Omental fat pad (tissue), 4 donors: ENCODE data around the gene NCAM1. TPM values are rescaled to one million over a fixed set of nuclear protein-coding genes. Genes with fewer than 3 reads are reported as not detected.

Source experiments
- ATAC-seq: fragments of 150-250 bp; one replicate; pipeline ENCODE4 v1.9.1; 2016; ENCODE audit warnings: mild to moderate bottlenecking, moderate library complexity; ENCODE audit not compliant: low FRiP score
- DNase-seq: peaks from one replicate; pipeline ENCODE4 v3.0.0-alpha.2; 2019; ENCODE audit warnings: low spot score
- CTCF ChIP-seq, 3 donors: fragments of 450-650 bp; IDR thresholded peaks; one replicate each; pipeline ENCODE4 v1.5.1; 2016 to 2017; ENCODE audit warnings: antibody characterized with exemption in 3 of 3, mild to moderate bottlenecking in 3 of 3, moderate library complexity in 2 of 3
- total RNA-seq, 4 donors: library from RNA; depleted of rRNA; stranded (reverse); fragments of >200 nt; gene quantifications; one replicate each; pipeline ENCODE4 v1.1.0, GENCODE V29; 2016

The NCAM1 gene
- total RNA-seq, 4 donors from 2014 or later = 3.8 to 10.9 (median 7.9) TPM

GRCh38 chr11:113181094-113181493 is 219.9 kb downstream of the NCAM1 start:
- TF ChIP-seq CTCF (IDR thresholded peaks at IDR 0.05) = no peak
- no peak for DNase-seq

GRCh38 chr11:113182288-113182687 is 221.1 kb downstream of the NCAM1 start:
- ATAC-seq = no peak
- TF ChIP-seq CTCF (IDR thresholded peaks at IDR 0.05) = no peak

More at GRCh38 chr11:113181094-113181493, 219.9 kb downstream of the NCAM1 start:
- no peak for ATAC-seq

GRCh38 chr11:113184498-113184897 is 223.3 kb downstream of the NCAM1 start:
- peak; percentile 78 for ATAC-seq
- no peak for DNase-seq
- no peak for TF ChIP-seq CTCF (IDR thresholded peaks at IDR 0.05)

More at GRCh38 chr11:113182288-113182687, 221.1 kb downstream of the NCAM1 start:
- DNase-seq = no peak

GRCh38 chr11:113188371-113188834 is 227.2 kb downstream of the NCAM1 start:
- ATAC-seq = no peak

GRCh38 chr11:113189909-113190667 is 228.9 kb downstream of the NCAM1 start:
- TF ChIP-seq CTCF (IDR thresholded peaks at IDR 0.05) = no peak
- ATAC-seq (peak; percentile 76), DNase-seq (no peak)

More at GRCh38 chr11:113188371-113188834, 227.2 kb downstream of the NCAM1 start:
- DNase-seq = no peak
- TF ChIP-seq CTCF (IDR thresholded peaks at IDR 0.05) = no peak

- DNase-seq (no peak), ATAC-seq (no peak)
- TF ChIP-seq CTCF (IDR thresholded peaks at IDR 0.05) = no peak
Observed at GRCh38 chr11:113192121-113192925, 231.1 kb downstream of the NCAM1 start.
